CD4-positive, alpha-beta T cell treated with Interleukin-4 for 1 hour (primary cell): ENCODE measurements around the gene UPF2.
"Not testable (repeated sequence)": the region's sequence is repeated elsewhere in the genome, so short reads cannot be mapped to it uniquely, and the experiment has no call there.

Source experiments
- DNase-seq, 2 donors: peaks; one replicate each; pipeline ENCODE4 v3.0.0-alpha.2; 2020 to 2022

The UPF2 gene, protein sequence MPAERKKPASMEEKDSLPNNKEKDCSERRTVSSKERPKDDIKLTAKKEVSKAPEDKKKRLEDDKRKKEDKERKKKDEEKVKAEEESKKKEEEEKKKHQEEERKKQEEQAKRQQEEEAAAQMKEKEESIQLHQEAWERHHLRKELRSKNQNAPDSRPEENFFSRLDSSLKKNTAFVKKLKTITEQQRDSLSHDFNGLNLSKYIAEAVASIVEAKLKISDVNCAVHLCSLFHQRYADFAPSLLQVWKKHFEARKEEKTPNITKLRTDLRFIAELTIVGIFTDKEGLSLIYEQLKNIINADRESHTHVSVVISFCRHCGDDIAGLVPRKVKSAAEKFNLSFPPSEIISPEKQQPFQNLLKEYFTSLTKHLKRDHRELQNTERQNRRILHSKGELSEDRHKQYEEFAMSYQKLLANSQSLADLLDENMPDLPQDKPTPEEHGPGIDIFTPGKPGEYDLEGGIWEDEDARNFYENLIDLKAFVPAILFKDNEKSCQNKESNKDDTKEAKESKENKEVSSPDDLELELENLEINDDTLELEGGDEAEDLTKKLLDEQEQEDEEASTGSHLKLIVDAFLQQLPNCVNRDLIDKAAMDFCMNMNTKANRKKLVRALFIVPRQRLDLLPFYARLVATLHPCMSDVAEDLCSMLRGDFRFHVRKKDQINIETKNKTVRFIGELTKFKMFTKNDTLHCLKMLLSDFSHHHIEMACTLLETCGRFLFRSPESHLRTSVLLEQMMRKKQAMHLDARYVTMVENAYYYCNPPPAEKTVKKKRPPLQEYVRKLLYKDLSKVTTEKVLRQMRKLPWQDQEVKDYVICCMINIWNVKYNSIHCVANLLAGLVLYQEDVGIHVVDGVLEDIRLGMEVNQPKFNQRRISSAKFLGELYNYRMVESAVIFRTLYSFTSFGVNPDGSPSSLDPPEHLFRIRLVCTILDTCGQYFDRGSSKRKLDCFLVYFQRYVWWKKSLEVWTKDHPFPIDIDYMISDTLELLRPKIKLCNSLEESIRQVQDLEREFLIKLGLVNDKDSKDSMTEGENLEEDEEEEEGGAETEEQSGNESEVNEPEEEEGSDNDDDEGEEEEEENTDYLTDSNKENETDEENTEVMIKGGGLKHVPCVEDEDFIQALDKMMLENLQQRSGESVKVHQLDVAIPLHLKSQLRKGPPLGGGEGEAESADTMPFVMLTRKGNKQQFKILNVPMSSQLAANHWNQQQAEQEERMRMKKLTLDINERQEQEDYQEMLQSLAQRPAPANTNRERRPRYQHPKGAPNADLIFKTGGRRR

DNA sequence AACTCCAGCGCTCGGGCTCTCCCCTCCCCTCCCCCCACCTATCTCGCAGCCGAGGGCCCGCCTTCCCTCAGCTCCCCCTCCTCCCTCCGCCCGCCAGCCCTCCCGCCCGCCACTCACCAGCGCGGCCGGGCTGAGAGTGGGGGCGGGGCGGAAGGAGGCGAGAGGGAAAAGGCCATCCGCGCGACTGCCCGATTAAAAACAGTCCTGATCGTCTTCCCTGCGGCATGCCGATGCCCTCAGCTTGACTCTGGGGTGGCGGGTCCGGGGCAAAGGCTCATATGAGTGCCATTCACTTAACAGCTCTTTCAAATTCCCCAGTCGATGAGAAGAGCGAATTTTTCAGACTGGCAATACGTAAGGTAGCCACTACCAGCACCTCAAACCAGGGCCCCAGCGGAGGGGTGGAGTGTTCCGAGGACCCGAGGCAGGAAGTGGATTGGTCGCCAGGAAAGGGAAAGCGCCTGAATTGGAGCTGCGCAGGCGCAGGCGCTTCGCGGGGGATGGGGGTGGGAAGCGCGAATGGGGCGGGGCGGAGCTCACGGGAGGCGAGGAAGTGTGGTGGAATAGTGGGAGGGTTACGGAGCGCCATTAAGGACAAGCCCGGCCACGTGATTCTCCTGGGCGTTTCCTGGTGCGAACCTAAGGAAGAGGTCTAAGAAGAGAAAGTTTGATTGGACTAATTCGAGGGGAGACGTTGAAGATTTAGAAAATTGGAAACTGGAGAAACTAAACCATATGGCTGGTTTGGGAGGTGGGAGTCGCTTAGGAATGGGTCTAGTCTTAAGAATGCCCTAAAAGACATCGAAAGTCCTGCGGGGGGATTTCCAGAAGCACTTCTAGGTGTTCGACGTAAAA is at the start of gene UPF2:
Gene UPF2, minus strand, starts transcription at position 13 of the 855 bp plus-strand sequence. CDS start 7,386 bp downstream, outside the sequence.
- peak; percentile 98 for DNase-seq

DNA sequence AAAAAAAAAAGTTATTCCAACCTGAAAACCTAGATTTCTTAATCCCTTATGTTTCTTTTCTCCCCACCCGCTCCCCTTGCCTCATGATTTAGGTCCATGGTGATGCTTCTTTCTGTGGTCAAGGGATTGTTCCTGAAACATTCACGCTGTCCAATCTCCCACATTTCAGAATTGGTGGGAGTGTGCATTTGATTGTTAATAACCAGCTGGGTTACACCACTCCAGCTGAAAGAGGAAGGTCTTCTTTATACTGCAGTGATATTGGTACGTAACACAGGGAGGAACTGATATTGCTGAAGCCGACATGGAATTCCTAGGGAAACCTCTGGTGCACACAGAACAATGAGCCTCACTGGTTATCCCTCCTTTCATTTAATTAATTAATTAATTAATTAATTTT is 48.8 kb upstream of the UPF2 start:
- DNase-seq: no peak

DNA sequence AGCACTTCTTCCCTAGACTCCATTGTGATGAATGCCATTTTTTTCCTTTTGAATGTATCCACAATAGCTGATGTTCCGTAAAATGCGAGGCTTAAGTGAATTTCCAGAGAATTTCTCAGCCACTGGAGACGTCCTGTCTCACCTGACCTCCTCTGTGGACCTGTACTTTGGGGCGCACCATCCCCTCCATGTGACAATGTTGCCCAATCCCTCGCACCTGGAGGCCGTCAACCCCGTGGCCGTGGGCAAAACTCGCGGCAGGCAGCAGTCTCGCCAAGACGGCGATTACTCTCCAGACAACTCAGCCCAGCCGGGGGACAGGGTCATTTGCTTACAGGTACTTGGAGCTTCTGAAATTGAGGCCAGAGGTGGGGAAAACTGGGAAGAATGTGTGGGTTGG is 46.3 kb upstream of the UPF2 start:
- DNase-seq: no peak

DNA sequence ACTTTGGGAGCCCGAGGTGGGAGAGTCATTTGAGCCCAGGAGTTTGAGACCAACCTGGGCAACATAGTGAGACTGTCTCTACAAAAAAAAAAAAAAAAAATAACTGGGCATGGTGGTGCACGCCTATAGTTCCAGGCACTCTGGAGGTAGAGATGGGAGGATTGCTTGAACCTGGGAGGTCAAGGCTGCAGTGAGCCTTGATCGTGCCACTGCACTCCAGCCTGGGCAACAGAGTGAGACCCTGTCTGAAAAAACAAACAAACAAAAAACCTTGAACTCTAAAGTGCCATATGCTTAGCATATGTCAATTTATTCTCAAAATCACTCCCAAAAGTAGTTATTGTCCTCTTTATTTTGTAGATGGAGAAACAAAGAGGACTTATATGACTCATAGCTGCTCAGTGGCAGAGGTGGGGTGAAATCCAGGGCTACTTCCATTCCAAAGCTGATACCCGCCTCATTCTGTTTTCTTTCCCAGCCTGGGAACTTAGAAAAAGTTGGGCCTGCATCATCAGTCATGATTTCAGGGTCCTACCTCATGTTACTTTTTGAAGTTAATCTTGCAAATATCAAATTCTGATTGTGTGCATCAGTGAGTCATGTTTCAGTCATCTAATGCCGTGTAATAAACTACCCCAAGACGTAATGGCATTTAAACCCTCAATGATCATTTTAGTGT is 39.4 kb upstream of the UPF2 start:
- no peak for DNase-seq

DNA sequence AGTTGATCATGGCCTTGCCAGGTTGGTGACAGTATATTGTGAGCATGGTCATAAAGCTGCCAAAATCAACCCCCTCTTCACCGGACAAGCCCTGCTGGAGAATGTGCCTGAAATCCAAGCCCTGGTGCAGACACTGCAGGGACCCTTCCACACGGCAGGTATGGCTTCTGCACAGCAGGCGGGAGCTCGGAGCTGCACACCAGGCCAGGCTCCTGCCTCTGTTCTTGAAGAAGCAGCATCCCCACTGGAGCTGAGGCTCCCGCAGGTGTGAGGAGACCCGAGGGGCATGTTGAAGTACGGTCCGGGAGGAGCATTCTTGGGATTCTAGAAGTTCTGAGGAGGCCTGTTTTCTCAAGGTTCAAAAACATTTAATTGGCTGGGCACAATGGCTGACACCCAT is 38.9 kb upstream of the UPF2 start:
- no peak for DNase-seq

DNA sequence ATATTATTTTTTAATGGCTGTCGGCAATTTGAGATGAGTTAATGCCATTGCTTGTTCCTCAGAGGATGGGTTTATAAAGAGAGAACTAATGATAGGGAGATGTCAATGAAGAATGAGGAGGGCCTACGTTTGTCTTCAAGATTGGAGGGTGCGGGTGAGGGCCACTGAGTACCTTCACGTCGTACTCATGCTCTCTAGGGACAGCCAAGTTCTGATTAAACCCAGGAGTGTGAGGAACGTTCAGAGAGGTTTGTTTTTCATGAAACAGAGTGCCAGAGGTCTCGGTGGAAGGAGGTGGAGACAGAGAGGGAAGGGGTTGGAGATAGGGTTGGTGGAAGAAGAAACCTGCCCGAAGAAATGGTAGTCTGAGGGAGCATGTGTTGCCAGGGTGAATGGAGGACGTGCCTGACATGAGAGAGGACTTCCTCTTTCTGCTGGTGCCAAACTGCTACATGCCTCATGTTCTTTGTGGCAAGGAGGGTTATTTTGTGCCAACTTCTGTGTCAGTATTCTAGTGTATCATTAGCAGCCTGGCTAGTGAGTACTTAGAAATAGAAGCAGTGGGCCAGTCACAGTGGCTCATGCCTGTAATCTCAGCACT is 35.1 kb upstream of the UPF2 start:
- peak in 1 of 2 donors; percentile 40 for DNase-seq

DNA sequence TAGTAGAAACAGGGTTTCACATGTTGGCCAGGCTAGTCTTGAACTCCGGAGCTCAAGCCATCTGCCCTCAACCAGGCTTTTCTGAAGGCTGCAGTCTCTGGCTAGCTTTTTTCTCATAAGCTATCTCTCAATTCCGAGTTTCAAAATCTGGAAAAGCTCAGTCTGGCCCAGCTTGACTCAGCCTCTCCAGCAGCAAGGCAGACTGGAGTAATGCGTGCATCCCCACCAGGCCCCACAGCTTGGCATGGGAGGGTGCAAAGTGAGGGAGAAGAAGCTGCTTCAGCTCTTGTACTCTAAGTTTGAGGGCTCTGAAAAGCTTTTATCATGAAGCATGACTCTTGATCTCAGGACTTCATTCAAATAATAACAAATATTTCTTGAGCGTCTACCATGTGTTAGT is 30.9 kb upstream of the UPF2 start:
- no peak for DNase-seq

DNA sequence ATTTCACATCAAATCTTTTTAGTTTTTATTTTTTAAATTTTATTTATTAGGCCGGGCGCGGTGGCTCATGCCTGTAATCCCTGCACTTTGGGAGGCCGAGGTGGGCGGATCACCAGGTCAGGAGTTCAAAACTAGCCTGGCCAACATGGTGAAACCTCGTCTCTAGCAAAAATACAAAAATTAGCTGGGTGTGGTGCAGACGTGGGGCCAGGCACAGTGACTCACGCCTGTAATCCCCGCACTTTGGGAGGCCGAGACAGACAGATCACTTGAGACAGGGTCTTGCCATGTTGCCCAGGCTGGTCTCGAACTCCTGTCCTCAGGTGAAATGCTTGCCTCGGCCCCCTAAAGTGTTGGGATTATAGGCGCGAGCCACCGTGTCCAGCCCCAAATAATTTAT is 28.8 kb upstream of the UPF2 start:
- not testable (repeated sequence) for DNase-seq

DNA sequence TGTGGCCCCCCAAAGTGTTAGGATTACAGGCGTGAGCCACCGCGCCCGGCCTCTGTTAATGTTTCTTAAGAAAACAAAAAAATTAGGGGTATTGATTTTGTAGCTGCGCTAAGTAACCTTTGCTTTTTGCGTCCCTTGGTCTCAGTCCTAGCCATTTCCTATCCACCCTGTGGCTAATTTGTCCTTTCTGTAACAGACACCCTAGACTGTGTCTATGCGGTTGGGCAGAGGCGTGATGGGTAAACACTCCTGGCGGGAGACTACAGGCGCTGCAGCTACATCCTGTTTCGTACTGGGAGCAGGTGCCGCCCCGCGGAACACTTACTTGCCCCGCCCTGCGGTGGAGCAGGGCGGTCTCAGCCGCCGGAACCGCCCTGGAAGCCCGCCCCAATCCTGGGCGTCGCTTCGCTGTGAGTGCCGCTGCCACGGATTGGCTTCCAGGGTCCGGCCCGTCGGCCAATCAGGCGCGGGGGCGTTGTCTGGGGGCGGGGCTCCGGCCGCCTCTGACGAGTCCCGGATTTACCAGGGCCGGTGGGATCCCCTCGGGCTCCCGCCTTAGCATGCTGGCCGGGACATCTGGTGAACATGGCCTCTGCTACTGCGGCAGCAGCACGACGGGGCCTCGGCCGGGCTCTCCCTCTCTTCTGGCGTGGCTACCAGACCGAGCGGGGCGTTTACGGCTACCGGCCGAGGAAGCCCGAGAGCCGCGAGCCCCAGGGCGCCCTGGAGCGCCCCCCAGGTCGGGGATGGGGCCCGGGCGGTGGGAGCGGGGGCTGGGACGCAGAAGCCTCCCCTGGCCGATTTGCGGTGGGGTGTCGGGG is 26.1 kb upstream of the UPF2 start, which contains the start of gene DHTKD1:
Gene DHTKD1, plus strand, starts transcription at position 506 of the 821 bp plus-strand sequence. Its CDS starts 80 bp downstream, at position 586.
- peak; percentile 97 for DNase-seq

DNA sequence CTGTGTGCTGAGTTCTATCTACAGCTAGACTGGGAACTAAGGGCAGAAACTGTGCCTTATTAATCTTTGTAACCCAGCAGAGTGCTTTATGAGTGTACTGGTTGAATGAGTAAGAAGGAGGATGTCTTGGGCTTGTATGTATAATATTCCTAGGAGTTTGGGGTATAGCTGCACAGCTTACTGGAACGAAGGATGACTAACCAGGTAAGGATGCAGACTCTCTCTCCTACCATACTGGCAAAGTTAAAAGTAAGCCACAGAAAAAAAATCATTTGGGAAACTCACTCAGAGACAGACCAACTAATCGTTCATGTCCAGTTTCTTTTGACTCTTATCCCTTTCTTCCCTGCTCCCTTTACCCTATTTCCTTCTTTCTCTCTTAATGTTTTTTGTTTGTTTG is 24.7 kb upstream of the UPF2 start:
- DNase-seq: no peak

DNA sequence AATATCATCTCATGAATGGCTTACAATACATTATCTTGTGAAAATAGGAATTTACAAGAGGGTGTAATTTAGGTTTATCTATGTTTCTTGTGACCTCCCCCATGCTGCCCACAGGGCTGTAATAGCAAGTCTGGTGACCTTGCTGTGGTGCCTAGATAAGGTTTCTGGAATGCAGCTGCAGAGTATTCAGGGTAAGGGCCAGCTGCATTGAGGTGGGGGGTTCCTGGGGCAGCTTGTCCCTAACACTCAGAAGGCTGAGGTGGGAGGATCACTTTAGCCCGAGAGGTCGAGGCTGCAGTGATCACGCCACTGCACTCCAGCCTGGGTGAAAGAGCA is 20.8 kb upstream of the UPF2 start:
- DNase-seq: no peak

DNA sequence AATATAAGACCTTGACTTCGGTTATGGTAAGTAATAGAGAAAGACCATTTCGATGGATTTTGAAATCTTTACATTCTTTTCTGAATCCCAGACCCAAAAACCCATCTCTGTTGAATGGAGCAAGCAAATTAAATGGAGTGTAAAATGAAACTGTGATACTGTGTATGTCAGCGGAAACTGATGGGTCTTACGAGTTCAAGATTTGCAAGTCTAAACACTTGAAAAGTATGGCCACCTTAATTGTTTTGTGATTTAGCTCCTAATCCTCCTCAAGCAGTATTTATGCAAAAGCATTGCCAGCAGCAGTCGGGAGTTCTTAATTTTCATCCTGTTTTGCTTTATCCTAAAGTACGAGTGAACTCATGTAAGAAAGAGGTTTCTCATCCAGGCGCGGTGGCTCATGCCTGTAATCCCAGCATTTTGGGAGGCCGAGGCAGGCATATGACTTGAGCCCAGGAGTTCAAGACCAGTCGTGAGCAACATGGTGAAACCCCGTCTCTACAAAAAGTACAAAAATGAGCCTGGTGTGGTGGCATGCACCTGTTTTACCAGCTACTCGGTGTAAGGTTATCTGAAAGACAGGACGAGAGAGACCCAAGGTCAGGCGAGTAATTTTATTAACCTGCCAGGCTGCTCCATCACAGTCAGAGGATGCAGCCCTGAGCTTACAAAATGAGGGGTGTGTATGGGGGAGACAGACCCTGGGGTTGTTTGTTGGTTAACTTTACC is 20.3 kb upstream of the UPF2 start:
- DNase-seq: no peak

DNA sequence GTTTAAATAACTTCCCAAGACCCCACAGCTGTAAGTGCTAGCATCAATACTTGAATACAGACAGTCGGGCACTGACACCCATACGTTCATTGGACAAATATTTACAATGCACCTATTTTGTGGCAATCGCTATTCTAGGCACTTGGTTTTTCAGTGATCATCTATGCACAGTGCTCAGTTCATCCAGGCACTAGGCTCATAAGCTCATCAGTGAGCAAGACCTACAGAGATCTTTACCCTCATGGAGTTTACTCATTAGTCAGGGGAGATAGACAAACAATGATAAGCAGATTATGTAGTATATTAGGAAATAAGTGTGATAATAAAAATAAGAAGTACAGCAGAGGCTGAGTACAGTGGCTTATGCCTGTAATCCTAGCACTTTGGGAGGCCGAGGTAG is 18.5 kb upstream of the UPF2 start:
- no peak for DNase-seq

DNA sequence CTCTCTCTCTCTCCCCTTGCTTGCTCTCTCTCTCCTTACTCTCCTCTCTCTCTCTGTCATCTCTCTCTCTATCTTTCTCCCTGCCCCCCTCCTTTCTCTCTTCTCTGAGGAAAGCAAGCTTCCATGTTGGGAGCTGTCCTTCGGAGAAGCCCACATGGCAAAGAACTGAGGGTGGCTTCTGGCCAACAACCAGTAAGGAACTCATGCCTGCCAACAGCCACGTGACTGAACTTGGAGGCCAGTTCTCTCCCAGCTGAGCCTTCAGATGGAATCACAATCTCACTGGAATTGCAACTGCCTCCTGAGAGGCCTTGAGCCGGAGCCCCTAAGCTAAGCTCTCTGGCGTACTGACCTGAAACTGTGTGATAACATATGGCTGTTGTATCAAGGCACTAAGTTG is 14.1 kb upstream of the UPF2 start:
- no peak for DNase-seq

DNA sequence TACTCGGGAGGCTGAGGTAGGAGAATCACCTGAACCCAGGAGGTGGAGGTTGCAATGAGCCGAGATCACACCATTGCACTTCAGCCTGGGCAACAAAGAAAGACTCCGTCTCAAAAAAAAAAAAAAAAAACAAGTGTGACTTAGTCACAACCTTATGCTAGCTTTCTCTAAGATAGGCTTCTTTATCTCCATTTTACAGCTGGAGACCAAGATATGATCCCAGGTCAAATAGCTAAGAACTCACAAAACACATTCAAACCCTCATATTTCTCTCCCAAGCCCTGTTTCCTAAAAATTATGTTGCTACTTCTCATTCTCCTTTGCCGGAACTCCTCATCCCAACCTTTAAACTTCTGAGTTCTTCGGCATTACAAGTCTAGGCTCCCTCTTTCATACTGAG is 13.1 kb upstream of the UPF2 start:
- DNase-seq: no peak

DNA sequence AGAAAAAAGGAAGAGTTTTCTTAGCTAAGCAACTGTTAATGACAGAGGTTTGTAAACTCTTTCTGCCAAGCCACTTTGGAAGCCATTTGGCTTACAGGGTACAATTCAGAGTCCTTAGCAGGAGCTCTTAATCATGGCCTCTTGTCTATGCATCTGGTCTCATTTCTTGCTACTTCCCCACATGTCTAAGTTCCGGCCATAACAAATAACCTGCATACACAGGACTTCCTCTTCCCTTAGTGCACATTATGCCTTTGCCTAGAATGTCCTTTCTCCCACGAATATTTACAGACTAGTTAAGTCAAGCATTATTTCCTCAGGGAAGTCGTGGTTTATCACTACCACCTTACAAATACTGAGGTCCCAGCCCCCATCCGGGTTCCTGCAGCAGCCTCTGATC is 8.6 kb upstream of the UPF2 start:
- DNase-seq: no peak

DNA sequence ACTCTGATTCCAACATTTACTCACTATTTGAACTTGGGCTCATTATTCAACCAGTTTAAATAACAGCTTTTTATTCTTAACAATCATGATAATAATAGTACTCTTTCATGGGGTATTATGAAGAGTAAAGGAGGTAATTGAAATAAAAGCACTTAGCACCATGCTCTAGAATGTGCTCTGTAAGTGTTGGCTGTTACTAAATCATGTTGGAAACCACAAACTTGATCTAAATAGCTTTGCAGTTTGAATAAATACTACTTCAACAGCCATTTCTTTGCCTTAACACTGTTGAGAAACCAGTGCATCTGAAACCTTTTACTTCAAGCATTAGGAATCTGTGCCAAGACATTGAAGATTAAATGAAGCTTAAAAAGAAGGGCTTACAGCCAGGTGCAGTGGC is 7.9 kb upstream of the UPF2 start:
- no peak for DNase-seq

DNA sequence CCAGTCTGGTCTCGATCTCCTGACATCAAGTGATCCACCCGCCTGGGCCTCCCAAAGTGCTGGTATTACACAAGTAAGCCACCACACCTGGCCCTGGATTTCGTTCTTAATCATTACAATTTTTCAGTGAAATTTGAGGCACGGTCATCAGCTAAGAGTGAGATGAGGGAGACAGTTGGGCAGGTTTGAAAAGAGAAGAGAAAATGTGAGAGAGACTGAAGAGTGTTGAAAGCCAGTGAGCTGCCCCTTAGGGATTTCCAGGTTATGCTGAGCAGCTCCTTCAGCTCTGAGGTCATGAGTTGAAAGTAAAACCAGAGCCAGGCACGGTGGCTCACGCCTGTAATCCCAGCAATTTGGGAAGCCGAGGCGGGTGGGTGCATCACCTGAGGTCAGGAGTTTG is 5.9 kb upstream of the UPF2 start:
- no peak for DNase-seq

DNA sequence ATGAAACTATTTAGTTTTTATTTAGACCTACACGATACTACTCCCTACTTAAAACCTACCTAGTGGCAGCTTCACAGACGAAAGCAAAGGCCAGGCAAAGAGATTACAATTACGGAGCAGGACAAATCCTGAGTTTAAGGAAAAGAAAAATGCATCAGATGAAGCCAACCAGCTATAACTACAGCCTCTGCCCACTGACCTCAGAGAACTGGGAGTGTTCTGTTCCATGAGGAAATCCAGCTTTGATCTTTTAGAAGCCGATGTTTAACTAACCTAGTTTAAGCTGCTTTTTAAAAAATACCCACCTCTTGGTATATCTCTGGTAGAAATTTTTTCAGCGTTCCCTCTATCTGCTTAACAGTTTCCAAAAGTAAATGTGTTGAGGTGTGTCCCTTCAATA is 3.0 kb upstream of the UPF2 start:
- no peak for DNase-seq

DNA sequence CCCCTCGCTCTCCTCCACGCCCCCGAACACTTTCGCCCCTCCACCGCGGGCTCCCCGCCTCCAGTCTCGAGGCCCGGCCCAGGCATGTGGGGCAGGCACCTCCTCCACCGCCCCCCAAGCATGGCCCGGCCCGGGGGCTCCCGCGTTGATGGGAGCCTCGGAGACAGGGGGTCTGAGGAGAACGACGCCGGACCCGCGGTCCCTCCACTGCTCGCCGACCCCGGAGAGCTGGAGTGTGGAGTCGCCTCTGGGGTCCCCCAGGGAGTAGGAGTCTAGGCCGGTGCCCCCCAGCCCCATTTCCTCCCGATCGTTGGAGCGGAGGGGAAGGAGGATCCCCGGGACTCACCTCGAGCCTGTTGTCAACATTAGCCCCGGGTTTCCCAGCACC is 206 bp downstream of the UPF2 start:
- DNase-seq: peak; percentile 36 to 51
